ENCODE measurements around the gene TBC1D19. TPM values are rescaled to one million over a fixed set of nuclear protein-coding genes. Genes with fewer than 3 reads are reported as not detected.

TBC1D19 gene
- polyA plus RNA-seq, 1 experiment = 37.0 TPM

DNA sequence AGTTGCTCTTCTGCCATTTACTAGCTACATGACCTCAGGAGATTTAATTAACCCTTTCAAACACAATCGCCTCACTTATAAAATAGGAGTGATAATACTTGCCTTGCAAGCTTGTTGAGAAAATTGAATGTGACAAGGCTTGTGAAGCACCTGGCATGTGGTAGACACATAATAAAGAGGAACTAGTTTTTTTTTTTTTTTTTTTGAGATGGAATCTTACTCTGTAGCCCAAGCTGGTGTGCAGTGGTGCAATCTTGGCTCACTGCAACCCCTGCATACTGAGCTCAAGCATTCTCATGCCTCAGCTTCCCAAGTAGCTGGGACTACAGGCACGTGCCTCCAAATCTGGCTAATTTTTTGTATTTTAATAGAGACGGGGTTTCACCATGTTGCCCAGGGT, 203.0 kb downstream of the TBC1D19 start:
- no peak overlapping the region for H3K4me3 ChIP-seq (ENCODE audit: low read depth, low read length)
- ChIA-PET POLR2A (no interaction called here), CTCF (no interaction called here)
- no peaks in the 10 kb centered on the region for H3K9me3 ChIP-seq (ENCODE audit: control insufficient read depth, insufficient read depth, low read length)
- no peaks in the 10 kb centered on the region for H3K27me3 ChIP-seq (ENCODE audit: control insufficient read depth, insufficient read depth, low read length)
- DNase-seq (ENCODE audit: low read depth, low spot score) = no peak
- H3K27ac ChIP-seq (ENCODE audit: low read depth, low read length) = no peak overlapping the region
- TF ChIP-seq, protein P1, sequence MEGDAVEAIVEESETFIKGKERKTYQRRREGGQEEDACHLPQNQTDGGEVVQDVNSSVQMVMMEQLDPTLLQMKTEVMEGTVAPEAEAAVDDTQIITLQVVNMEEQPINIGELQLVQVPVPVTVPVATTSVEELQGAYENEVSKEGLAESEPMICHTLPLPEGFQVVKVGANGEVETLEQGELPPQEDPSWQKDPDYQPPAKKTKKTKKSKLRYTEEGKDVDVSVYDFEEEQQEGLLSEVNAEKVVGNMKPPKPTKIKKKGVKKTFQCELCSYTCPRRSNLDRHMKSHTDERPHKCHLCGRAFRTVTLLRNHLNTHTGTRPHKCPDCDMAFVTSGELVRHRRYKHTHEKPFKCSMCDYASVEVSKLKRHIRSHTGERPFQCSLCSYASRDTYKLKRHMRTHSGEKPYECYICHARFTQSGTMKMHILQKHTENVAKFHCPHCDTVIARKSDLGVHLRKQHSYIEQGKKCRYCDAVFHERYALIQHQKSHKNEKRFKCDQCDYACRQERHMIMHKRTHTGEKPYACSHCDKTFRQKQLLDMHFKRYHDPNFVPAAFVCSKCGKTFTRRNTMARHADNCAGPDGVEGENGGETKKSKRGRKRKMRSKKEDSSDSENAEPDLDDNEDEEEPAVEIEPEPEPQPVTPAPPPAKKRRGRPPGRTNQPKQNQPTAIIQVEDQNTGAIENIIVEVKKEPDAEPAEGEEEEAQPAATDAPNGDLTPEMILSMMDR (IDR thresholded peaks at IDR 0.05; ENCODE audit: low read depth, low read length) = no peak

DNA sequence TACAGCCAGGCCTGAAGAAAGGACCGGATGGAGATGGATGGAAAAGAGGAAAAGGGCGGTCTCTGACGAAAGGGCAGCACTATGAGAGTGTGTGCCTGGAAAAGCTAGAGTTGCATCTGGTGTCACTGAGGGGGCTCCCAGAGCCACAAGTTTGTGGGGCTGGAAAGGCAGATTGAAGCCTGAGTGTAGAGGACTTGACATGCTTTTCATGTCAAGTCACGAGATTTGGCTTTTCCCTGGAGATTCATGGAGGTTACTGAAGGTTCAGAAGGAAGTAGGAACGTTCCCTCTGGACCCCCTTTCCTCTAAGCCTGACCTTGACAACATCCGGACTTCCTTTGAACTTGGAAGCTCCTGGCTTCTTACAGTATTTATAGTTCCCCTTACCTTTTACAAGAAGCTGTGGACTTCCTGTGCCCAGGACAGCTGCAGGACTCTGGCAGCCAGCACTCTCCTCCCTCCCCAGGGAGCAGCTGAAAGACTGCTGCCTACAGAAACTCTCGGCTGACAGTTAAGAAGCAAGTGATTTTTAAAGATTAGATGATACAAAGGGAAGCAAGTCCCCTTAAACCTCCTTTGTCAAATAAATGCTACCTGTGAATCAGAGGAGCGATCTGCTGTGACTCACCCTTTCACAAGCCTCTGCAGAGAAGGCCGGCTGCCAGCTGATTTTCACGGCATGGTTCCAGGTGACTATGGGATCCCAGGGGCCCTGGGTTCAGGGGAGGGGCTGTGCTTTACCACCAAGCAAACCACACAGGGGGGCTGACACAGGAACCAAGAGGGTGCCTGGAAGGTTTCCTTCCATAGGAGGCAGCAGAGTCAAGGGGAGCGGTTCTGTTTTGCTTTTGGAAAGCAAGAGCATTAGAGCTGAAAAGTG, 203.8 kb downstream of the TBC1D19 start:
- POLR2A ChIA-PET = interaction anchor here (0.6 kb wide), 1 partner anchor 73 kb away, joined by 9 read pairs; the partner anchor contains the start of gene STIM2

DNA sequence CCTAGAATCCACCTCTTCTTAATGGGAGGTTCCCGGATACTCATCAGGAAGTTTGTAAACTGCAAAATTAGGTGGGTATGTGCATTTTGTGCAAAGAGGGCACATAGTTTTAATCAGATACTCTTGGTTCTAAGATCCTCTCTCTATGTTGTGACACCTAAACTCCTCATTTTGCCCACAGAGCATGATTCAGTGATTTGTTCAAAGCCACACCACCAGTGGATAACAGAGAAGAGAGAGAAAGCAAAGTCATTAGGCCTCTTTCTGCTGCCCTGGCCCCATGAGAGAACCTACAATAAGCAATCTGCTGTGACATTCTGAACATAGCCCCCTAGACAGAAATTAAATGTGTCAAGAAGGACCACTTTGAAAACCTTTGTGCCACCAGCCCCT, 204.5 kb downstream of the TBC1D19 start:
- ChIA-PET POLR2A (no interaction called here), CTCF (interaction anchor here (1.3 kb wide), 1 partner anchor 9 kb away, joined by 3 read pairs; no protein-coding TSS in a partner anchor)
- DNase-seq (ENCODE audit: low read depth, low spot score) = no peak
- TF ChIP-seq, protein P1 (IDR thresholded peaks at IDR 0.05; ENCODE audit: low read depth, low read length) = no peak
- Histone ChIP-seq H3K9me3 (ENCODE audit: control insufficient read depth, insufficient read depth, low read length) (no peaks in the 10 kb centered on the region), H3K27ac (ENCODE audit: low read depth, low read length) (no peak overlapping the region), H3K27me3 (ENCODE audit: control insufficient read depth, insufficient read depth, low read length) (no peaks in the 10 kb centered on the region), H3K4me3 (ENCODE audit: low read depth, low read length) (no peak overlapping the region)

More for the DNA sequence above, 203.8 kb downstream of the TBC1D19 start:
- H3K4me3 ChIP-seq (ENCODE audit: low read depth, low read length) = no peak overlapping the region
- TF ChIP-seq, protein P1 (IDR thresholded peaks at IDR 0.05; ENCODE audit: low read depth, low read length) = peak; percentile 46
- H3K27ac ChIP-seq (ENCODE audit: low read depth, low read length) = peak overlapping the region; percentile 3
- CTCF ChIA-PET = interaction anchor here (1.3 kb wide), 1 partner anchor 8 kb away, joined by 3 read pairs; no protein-coding TSS in a partner anchor
- H3K9me3 ChIP-seq (ENCODE audit: control insufficient read depth, insufficient read depth, low read length) = no peaks in the 10 kb centered on the region
- no peak for DNase-seq (ENCODE audit: low read depth, low spot score)
- no peaks in the 10 kb centered on the region for H3K27me3 ChIP-seq (ENCODE audit: control insufficient read depth, insufficient read depth, low read length)

DNA sequence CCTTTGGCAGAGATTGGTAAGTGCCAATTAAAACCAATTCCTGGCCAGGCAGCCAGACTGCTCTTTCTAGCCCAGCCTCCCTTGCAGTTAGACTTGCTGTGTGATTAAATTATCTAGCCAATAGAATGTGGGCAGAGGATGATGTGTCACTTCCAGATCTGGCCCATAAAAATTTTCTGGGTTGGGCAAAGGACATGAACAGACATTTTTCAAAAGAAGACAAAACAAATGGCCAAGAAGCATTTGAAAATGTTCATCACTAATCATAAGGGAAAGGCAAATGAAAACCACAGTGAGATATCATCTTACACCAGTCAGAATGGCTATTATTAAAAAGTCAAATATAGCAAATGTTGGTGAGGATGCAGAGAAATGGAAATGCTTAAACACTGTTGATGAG, 205.3 kb downstream of the TBC1D19 start:
- POLR2A ChIA-PET = no interaction called here
- no peaks in the 10 kb centered on the region for H3K27me3 ChIP-seq (ENCODE audit: control insufficient read depth, insufficient read depth, low read length)
- TF ChIP-seq, protein P1 (IDR thresholded peaks at IDR 0.05; ENCODE audit: low read depth, low read length) = no peak
- no peaks in the 10 kb centered on the region for H3K9me3 ChIP-seq (ENCODE audit: control insufficient read depth, insufficient read depth, low read length)
- no peak for DNase-seq (ENCODE audit: low read depth, low spot score)
- CTCF ChIA-PET = no interaction called here
- H3K27ac ChIP-seq (ENCODE audit: low read depth, low read length) = no peak overlapping the region
- H3K4me3 ChIP-seq (ENCODE audit: low read depth, low read length) = no peak overlapping the region

DNA sequence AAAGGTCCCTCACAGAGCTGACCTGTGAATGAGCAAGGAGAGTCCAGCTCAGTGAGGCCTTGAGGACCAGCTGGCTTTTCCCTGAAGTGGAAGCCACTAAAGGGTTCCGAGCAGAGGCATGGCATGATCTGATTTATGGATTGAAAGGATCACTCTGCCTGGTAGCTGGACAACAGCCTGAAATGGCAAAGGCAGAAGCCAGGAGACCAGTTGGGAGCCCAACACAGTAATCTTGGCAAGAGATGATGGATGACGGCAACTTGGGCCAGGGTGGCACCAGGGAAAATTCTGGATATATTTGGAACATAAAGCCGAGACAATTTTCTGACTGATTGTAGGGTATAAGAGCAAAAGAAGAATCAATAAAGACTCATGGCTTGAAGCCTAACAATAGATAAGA, 207.5 kb downstream of the TBC1D19 start:
- no peak overlapping the region for H3K4me3 ChIP-seq (ENCODE audit: low read depth, low read length)
- TF ChIP-seq, protein P1 (IDR thresholded peaks at IDR 0.05; ENCODE audit: low read depth, low read length) = no peak
- no peaks in the 10 kb centered on the region for H3K9me3 ChIP-seq (ENCODE audit: control insufficient read depth, insufficient read depth, low read length)
- ChIA-PET POLR2A (no interaction called here), CTCF (no interaction called here)
- DNase-seq (ENCODE audit: low read depth, low spot score) = no peak
- H3K27ac ChIP-seq (ENCODE audit: low read depth, low read length) = no peak overlapping the region
- H3K27me3 ChIP-seq (ENCODE audit: control insufficient read depth, insufficient read depth, low read length) = no peaks in the 10 kb centered on the region
